NCI-H2029 (cell line): ENCODE measurements around the gene CDK5R2.

Source experiments
- DNase-seq: peaks from one replicate; lab custom pipeline; 2025; lab: John Stamatoyannopoulos, UW

Gene CDK5R2

DNA sequence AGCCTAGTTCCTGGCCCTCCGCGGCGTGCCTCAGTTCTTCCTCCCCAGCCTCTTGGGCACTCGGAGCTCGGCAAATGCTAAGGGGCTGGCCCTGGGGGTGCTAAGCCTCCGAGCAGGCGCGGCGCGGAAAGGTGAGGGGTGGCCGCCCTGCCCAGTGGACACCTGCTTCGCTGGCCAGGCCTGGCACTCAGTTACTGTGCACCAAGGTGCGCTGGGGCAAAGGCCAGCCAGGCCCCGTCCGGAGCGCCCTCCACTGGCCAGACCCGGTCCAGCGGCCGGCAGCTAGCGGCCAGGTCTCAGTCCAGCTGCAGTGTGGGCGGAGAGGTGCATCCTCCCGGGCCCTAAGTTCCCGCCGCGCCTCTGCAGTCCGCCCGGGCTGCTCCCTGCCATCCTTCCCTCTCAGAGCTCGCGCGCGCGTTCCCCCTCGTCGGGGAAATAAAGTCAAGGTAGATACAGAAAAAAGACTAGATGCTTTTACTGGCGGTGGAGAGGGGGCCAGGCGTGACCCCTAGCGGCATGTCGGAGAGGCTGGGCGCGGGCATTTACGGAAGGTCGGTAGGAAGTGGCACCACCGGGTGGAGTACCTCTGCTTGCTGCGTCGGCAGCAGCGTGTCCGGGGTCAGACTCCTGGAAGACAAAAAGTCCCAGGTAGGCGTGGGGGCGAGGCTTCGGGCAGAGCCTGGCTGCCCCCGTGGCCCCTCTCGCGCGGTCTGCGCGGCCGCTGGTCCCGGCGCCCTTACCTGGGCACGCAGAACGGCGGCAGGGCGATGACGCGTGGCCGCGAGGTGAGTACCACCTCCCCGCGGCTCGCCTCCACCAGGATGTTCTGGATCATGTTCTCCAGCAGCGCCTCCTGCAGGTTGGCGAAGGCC, 43.2 kb downstream of the CDK5R2 start:
- DNase-seq = peak; percentile 76

DNA sequence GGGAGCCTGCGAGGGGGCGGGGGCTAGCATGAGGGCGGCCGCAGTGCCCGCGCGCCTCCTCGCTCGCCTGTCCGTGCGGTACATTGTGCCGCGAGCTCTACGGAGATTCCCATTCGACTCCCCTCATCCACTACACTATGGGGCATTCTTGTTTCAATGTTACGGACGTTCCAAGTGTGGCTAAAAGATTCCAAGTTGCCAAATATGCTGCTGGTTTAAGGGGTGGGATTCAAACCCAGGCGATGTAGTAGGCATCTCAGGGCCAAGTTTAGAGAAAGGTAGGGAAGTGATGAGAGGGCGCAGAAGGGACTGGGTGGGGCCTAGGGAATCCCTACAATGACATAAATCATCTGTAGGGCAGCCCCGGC, 43.8 kb downstream of the CDK5R2 start:
- no peak for DNase-seq

DNA sequence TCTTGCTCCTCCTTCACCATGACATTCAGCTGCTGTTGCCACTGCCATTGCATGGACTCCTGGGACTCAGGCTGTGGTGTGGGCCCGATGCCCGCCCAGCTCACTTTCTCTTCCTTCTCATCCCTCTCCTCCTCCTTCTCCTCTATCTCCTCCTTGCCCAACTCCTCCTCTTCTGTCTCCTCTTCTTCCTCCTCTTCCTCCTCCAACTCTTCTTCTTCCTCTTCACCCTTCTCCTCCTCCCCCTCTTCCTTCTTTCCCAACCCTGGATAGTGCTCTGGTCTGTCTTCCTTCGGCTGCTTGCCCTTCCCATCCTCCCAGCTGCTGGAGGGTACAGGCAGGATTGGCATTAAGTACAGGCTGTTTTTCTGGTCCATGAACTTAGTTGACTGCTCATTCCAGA, 44.5 kb downstream of the CDK5R2 start:
- no peak for DNase-seq

DNA sequence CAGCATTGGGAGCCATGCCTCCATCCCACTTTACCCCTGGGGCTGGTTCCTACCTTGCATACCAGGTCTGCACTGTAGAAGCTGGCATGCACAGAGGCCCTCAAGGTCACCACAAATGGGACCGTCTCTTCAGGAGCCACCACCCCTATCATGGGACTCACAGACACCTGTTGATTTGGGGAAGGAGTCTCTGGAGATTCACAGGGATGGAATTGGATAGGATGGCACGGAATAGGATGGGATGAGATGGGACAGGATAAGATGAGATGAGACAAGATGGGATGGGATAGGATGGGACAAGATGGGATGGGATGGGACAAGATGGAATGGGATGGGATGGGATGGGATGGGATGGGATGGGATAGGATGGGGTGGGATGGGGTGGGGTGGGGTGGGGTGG, 49.8 kb downstream of the CDK5R2 start:
- no peak for DNase-seq

DNA sequence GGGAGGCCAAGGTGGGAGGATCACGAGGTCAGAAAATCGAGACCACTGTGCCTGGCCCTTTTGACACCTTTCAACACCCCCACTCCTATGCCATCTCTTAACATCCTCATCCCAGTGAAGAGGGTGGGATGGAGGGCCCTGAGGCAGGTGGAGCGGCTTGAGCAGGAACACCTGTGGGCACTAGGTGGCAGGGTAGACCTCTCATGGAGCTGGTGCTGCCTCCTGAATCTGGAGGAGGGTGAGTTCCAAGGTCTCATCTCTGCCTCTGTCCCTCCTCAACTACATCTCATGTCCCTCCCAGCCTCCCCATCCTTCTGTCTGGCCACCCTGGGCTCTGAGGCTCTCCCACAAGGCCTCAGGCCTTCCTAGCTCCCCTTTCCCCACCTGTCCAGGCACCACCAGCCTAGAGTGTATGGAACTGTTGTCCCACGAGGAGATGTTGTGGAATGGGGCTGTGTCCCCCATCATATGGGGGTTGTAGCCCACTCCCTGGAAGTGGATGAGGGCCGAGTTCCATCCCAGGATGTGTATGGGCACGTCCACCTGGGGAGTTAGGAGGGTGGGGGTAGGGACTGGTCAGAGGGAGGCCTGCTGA, 50.8 kb downstream of the CDK5R2 start:
- DNase-seq = peak; percentile 42

DNA sequence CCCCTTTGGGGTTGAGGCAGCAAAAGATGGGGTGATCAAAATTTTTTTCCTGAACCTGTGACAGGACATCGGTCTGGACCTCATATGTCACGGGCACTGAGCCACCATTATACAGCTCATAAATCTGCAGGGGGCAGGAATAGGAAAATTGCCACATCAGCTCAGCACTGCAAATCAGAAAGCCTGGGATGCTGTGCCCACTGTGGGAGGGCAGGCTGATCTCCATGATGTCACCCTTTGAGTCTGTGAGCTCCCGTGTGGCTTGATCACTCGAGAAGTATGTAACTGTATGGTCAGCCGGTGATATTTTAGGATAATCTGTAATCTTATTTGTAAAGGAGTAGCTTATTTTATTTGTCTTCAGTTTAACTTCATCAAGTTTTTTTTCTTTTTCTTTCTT, 51.4 kb downstream of the CDK5R2 start:
- no peak for DNase-seq
